Pancreas (tissue), 10 donors: ENCODE measurements around the gene ANKRD12. TPM values are rescaled to one million over a fixed set of nuclear protein-coding genes. Genes with fewer than 3 reads are reported as not detected.

Source experiments
- ATAC-seq, 4 donors: fragments of 200-7000 bp; cut with Tn5 transposase; one replicate each; pipeline versions ENCODE4 v1.8.0 to v1.9.1; 2020; ENCODE audit warnings: mild to moderate bottlenecking in 4 of 4, moderate library complexity in 4 of 4
- DNase-seq, 6 donors: peaks; one replicate each; pipeline ENCODE4 v3.0.0-alpha.2; 2020
- FAIRE-seq: peaks from 2 replicates; lab custom pipeline; 2012; peaks lifted over from hg19 to GRCh38; lab: Jason Lieb, UNC
- H3K27ac ChIP-seq, 4 donors: fragments of 200-600 bp; sonication (generic); 1 replicate in 3 of 4; 2 replicates in 1 of 4; pipeline versions ENCODE4 v1.5.0 to v1.8.0; 2020
- H3K27me3 ChIP-seq, 4 donors: fragments of 200-600 bp; one replicate each; pipeline ENCODE4 v1.8.0; 2021
- H3K36me3 ChIP-seq, 3 donors: fragments of 200-600 bp; sonication (generic) in 1 of 3; one replicate each; pipeline versions ENCODE4 v1.5.0 to v1.8.0; 2020 to 2021
- H3K4me1 ChIP-seq, 3 donors: fragments of 200-600 bp; one replicate each; pipeline ENCODE4 v1.8.0; 2021
- H3K4me3 ChIP-seq, 4 donors: fragments of 200-600 bp; sonication (generic) in 2 of 4; one replicate each; pipeline versions ENCODE4 v1.5.0 to v1.8.0; 2020 to 2021
- H3K9me3 ChIP-seq, 4 donors: fragments of 200-600 bp; one replicate each; pipeline ENCODE4 v1.8.0; 2021
- CTCF ChIP-seq, 4 donors: fragments of 200-600 bp; sonication (generic) in 3 of 4; IDR thresholded peaks; one replicate each; pipeline versions ENCODE4 v1.5.0 to v1.8.0; 2021; ENCODE audit warnings: antibody characterized with exemption in 4 of 4
- WGBS, 2 donors: extraction: QIAGEN DNeasy Blood & Tissue Kit; methylation state at CpG; one replicate each; pipeline ENCODE4 v1.1.7; 2013; 5-methylcytosine and 5-hydroxymethylcytosine counted together
- intact Hi-C, 3 donors: fragments of 100-400 bp; cut with DNase I; formaldehyde crosslinking; loops; one replicate each; pipeline versions ENCODE4 v1.11.1 to v1.14.2; 2022
- polyA plus RNA-seq, 2 donors: library from polyadenylated mRNA; stranded (reverse); fragments of 200-250 nt; gene quantifications; one replicate each; pipeline ENCODE4 v1.2.3, GENCODE V29; 2013
- total RNA-seq, 6 donors: library from RNA; stranded (reverse); fragmentation: NEBNext Ultra II Directional in 4 of 6; extraction: Animal tissue kit (Norgen Biotek cat#: 25700) in 4 of 6; gene quantifications; one replicate each; pipeline versions ENCODE4 v1.2.1 to v1.2.4, GENCODE V29; 2021 to 2023
- donor health status: healthy with polysubstance abuse.
- donor health status: DM: no; HTN: no; CAD: no; lungs with moderate emphysema.
- donor health status: DM: no; HTN: no; CAD: no.
- donor health status: control.
- donor health status: control.
- donor health status: Bipolar disorder and iron deficiency.
- donor health status: DM: yes; HTN: yes; CAD: no.
- donor health status: DM: no; HTN: no; CAD: no.
- donor health status: DM: no; HTN: no; CAD: no.
- donor health status: DM: yes; HTN: yes; CAD: no.

Gene ANKRD12
- total and polyA plus RNA-seq, 8 donors: 14.5 to 51.7 (median 27.3) TPM

DNA sequence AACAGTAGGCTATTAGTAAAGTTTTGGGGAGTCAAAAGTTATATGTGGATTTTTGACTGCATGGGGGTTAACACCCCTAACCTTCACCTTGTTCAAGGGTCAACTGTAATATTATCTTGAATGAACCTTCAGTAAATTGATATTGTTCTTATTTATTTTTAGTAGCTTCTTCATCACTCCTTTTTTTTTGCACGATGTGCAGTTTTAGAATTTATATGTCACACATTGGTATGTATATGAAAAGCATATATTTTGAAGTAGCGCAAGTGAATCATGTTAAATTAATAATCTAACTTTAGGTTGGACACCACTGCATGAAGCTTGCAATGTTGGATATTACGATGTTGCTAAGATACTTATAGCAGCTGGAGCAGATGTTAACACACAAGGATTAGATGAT is 79.9 kb downstream of the ANKRD12 start:
- intact Hi-C loops: no loop called here
- Histone ChIP-seq H3K9me3 (no peaks in the 10 kb centered on the region), H3K4me1 (no peaks in the 10 kb centered on the region), H3K27me3 (no peaks in the 10 kb centered on the region), H3K36me3 (peaks cover 0 to 38% (median 2%) of the 10 kb centered on the region in 3 donors), H3K4me3 (no peak overlapping the region), H3K27ac (no peak overlapping the region)
- 95 to 98% methylated on average over 3 of the region's 3 CpGs for WGBS, 2 donors
- TF ChIP-seq CTCF (IDR thresholded peaks at IDR 0.05): no peak
- DNase-seq (no peak), ATAC-seq (no peak), FAIRE-seq (no peak)

DNA sequence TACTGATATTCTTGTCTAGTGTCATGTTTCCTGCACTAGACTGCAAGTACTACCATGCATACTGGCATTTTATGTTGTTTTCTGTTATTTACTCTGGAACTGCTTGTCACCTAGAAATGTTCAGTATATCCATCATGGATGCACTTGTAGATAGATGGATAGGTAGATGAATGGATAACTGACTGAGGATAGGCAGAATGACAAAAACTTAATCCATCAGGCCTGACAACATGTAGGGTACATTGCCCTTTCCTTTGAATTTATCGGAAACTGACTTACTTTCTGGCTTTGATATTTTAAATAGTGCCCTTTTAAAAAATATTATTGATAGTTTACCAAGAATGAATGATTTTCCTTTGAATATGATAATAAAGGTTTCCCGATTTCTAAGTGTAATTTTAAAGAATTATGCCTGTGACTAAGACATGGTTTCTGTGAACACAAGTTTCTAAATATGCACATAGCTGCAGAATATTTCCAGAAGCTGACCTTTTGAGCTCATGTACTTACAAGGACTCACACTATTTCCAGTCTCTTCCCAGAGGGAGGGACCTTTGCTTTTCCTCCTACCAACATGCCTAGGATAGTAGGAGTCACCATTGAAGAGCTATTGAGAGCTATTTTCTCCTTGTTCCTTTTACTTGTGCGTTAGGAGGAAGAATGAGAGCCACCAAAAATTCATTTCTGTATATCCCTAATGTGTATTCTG is 81.3 kb downstream of the ANKRD12 start:
- no peak for FAIRE-seq
- WGBS, 2 donors: 95 to 97% methylated on average over 3 of the region's 3 CpGs
- Histone ChIP-seq H3K4me1 (no peaks in the 10 kb centered on the region), H3K36me3 (peaks cover 0 to 38% (median 5%) of the 10 kb centered on the region in 3 donors), H3K27ac (no peak overlapping the region), H3K9me3 (no peaks in the 10 kb centered on the region), H3K4me3 (no peak overlapping the region), H3K27me3 (no peaks in the 10 kb centered on the region)
- DNase-seq: no peak
- TF ChIP-seq CTCF (IDR thresholded peaks at IDR 0.05): no peak
- ATAC-seq: peak in 1 of 4 donors; percentile 36
- intact Hi-C loops: no loop called here

DNA sequence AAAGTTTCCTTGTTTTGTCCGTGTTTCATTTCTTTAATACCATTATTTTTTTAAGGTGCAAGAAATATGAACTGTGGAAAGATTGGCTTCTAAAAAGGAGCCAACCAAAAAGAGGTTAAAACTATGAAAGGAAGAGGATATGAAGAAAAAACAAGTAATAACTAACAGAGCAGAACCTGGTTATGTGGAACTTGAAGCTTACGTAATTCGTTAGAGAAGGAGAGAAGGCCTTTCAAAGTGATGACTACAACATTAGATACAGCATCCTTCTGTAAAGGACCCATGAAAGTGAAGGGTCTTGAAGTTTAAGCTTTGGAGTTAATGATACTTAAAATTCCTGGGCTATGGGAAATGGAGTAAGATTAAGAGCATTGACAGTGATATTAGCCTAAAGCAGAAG is 84.5 kb downstream of the ANKRD12 start:
- 82 to 83% methylated on average over 3 of the region's 3 CpGs for WGBS, 2 donors
- intact Hi-C loops: no loop called here

DNA sequence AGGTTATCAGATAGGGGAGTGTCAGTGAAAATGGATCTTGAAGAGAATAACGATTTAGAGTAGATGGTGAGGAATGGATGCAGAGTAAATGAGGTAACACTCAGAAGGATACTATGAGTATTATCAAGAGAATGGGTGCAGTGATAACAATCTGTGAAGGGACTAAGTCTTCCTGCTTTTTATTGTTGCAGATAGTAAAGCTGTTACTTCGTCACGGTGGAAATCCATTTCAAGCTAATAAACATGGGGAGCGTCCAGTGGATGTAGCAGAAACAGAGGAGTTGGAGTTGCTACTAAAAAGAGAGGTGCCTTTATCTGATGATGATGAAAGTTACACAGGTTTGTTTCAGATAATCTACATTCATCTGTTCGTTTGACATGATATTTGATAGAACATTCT is 85.1 kb downstream of the ANKRD12 start:
- H3K4me1 ChIP-seq: no peaks in the 10 kb centered on the region
- no peak overlapping the region for H3K27ac ChIP-seq
- H3K4me3 ChIP-seq: no peak overlapping the region
- intact Hi-C loops: no loop called here
- WGBS, 2 donors: 92 to 93% methylated on average over 5 of the region's 5 CpGs
- no peak for ATAC-seq
- DNase-seq: no peak
- no peaks in the 10 kb centered on the region for H3K27me3 ChIP-seq
- no peaks in the 10 kb centered on the region for H3K9me3 ChIP-seq
- H3K36me3 ChIP-seq: peaks cover 0 to 33% (median 5%) of the 10 kb centered on the region in 3 donors
- TF ChIP-seq CTCF (IDR thresholded peaks at IDR 0.05): no peak
- FAIRE-seq: no peak

More for the DNA sequence above, 84.5 kb downstream of the ANKRD12 start:
- no peaks in the 10 kb centered on the region for H3K4me1 ChIP-seq
- ATAC-seq (no peak), FAIRE-seq (no peak), DNase-seq (no peak)
- no peaks in the 10 kb centered on the region for H3K27me3 ChIP-seq
- no peak overlapping the region for H3K27ac ChIP-seq
- no peak for TF ChIP-seq CTCF (IDR thresholded peaks at IDR 0.05)
- H3K9me3 ChIP-seq: no peaks in the 10 kb centered on the region
- peaks cover 0 to 33% (median 5%) of the 10 kb centered on the region in 3 donors for H3K36me3 ChIP-seq
- no peak overlapping the region for H3K4me3 ChIP-seq

- H3K27ac ChIP-seq: no peak overlapping the region
- ATAC-seq: no peak
- H3K9me3 ChIP-seq: no peaks in the 10 kb centered on the region
- peak; percentile 51 for FAIRE-seq
- H3K4me1 ChIP-seq: no peaks in the 10 kb centered on the region
- H3K36me3 ChIP-seq: peaks cover 0 to 27% (median 5%) of the 10 kb centered on the region in 3 donors
- no peaks in the 10 kb centered on the region for H3K27me3 ChIP-seq
- H3K4me3 ChIP-seq: no peak overlapping the region
- no peak for TF ChIP-seq CTCF (IDR thresholded peaks at IDR 0.05)
- DNase-seq: no peak
- intact Hi-C loops: no loop called here
- WGBS, 2 donors: 95 to 96% methylated on average over 5 of the region's 5 CpGs
Observed at GRCh38 chr18:9223356-9223755, 86.8 kb downstream of the ANKRD12 start.
